OCI-M2 (cell line): ENCODE measurements around the gene SLC4A5.

Experiments used
- DNase-seq: peaks from one replicate; lab custom pipeline; 2025; ENCODE audit not compliant: unreplicated experiment; lab: John Stamatoyannopoulos, UW

Gene SLC4A5

DNA sequence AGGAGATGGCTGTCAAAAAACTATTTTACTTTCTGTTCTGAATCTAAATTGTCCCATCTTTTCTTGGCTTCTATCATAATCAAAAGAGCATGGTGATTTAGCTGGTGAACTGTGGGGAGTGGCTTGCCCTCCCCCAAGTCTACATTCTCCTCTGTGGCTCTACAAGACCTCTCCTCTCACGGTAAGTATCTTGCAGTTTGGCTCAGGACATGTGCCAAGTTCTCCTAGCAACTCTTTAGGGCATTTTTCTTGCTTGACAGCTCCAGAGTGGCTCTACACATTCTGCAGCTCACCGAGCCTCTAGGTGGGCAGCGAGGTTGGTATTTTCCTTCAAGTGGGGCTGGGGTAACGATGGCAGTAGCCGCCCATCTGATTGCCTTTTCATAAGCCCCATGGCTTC is 29.1 kb downstream of the SLC4A5 start:
- no peak for DNase-seq

DNA sequence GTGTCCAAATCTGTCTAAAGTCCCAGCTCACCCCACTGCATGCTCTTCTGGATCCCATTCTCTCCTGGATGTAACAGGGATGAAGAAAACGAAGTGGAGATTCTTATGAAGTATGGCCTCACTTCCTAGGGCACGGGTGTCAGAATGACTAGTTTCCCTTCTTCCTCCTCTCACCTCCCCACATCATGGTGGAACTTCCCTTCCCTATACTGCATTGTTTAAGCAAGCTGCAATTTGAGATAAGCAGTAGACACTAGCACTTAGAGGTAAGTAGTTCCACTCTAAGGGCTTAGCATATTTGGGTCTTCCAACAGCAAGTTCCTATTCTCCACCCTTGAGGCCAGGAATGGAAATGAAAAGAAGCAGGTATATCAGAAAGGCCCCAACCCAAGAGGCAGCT is 29.7 kb downstream of the SLC4A5 start:
- DNase-seq = no peak

DNA sequence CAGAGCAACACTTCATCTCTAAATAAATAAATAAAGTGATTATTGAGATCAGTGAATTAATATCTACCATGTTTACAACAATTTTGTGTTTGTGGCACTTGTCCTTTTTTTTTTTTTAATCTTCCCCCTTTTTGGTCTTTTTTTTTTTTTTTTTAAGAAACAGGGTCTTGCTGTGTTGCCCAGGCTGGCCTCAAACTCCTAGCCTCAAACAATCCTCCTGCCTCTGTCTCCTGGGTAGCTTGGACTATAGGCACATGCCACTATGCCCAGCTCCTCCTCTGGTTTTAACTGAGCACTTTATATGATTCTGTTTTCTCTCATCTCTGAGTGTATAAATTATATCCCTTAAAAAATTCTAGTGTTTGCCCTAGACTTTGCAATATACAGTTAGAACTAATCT is 30.3 kb downstream of the SLC4A5 start:
- DNase-seq = no peak

DNA sequence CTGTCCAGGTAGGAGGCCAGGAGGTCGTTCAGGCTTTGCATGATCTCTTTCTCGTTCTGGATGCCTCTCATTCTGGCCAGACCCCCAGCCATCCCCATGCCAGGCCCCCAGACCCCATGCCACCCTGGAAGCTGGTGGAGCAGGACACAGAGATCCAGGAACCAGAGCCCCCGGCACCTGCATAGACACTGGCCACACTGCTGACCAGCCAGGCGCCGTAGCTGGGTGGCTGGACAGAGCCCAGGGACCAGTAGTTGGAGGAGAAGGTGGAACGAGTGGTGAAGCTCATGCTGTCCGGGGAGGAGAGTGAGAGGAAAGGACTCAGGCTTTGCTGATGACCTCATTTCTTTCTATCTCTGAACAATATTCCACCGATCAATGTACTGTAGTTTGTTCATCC is 35.5 kb downstream of the SLC4A5 start:
- DNase-seq = no peak

DNA sequence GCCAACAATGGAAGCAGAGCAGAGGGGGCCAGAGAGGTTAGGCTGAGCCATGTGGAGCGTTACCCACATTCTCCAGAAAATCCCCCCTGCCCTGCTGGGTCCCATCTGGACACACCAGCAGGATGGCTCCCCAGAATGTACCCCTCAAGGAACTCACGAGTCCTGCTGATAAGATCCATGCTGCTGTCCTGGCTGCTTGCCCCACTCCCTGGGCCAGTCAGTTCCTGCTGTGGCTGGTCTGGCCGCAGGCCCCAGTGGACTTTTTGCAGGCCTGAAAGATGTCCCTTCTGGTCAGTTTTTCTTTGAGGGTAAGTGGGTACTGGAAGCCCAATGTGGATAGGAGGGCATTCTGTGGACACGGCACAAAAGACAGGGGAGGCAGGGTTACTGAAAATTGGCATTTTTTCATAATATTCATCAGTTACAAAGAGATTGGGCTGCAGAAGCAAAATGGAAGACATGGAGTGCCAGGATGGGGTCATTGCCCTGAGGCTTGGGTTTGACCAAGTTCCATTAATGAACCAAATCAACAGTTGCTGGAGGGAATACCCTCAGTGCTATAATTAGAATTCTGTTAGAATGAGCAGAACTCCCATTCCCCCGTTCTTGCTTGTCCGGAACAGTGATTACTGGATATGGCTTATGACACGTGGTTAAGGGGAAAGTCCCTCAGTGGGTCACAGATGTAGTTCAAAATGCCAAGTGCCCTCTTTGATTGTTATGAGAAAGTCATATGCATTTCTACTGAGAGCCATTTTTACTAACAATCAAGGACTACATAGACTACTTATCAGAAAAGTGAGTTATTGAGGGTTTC is 38.7 kb downstream of the SLC4A5 start:
- DNase-seq = no peak

DNA sequence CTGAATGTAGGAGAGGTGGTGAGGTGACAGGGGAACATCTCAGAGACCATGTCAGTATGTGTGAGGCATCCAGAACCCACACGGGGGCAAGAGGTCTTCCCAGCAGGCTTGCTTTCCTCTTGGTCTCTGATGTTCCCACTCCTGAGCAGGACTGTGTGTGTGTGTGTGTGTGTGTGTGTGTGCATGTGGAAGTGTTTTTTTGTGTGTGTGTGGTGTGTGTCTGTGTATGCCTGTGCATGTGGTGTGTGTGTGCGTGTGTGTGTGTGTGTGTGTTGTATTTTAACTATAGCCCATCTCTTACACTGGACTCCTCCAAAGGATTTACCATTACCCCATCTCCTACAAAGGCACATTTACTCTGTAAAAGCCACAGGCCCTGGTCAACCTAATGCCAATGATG is 40.4 kb downstream of the SLC4A5 start:
- DNase-seq = no peak

DNA sequence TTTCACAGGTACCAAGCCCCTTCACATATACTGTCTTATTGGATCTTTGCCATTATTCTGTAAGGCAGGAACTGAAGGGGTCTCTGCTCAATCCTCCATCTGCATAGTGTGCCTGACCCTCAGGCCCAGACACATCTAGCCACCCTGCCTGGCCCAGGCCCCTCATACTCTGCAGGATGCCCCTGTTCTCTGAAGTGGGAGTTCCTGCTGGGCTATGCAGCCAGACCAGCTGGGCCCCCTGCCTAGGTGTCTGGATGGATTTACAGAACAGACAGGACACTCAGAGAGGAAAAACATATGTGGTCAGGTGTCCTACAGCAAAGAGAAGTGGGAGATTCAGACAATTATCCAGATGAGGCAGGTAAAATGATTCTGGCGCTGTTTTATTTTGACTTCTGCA is 42.0 kb downstream of the SLC4A5 start:
- DNase-seq = no peak

DNA sequence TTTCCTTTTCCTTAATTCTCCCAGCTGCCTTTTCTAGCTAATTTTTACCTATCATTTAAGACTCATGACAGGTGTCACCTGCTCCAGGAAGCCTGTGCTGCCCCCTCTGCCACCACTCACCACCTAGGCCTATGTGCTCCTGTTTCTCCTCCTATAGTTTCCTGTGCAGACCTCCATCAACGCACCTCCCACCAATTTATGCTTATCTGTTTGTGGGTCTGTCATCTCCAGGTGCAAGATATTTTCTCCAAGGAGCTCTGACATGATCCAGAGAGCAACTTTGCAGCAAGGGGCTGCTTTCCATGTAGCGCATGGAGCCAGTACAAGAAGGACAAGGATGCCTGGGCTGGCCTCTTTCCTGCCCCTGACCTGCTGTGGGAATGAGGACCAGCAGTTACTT is 42.7 kb downstream of the SLC4A5 start:
- DNase-seq = no peak

DNA sequence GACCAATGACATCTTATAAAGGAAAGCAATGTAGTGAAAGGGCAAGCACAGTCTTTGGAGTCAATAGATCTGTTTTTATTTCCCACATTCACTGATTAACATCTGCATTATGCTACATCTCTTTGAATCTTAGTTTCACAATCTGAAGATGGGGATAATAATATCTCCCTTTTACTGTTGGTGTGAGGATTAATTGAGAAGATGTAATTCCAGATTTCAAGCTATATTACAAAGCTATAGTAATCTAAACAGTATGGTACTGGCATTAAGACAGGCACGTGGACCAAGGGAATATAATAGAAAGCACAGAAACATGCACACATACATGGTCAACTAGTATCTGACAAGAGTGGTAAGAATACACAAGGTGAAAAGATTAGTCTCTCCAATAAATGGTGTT is 45.3 kb downstream of the SLC4A5 start:
- DNase-seq = no peak

DNA sequence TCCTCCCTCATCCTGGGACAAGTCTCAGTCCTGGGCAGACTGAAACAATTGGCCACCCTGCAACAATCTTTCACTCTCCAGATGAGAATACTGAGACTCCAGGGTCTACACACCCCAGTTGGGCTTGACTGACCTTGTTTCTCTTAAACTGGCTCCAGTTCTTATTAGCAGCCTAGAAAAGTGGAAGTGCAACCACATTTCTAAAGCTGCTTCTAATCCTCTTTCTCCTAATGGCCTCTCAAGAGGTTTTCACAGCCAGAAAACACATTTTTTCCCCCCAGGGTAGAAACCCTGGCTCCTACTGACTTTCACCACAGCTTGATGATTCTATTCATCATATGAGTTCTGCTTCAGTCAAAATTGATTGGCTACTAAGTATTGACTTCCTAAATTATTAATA is 45.8 kb downstream of the SLC4A5 start:
- DNase-seq = no peak

DNA sequence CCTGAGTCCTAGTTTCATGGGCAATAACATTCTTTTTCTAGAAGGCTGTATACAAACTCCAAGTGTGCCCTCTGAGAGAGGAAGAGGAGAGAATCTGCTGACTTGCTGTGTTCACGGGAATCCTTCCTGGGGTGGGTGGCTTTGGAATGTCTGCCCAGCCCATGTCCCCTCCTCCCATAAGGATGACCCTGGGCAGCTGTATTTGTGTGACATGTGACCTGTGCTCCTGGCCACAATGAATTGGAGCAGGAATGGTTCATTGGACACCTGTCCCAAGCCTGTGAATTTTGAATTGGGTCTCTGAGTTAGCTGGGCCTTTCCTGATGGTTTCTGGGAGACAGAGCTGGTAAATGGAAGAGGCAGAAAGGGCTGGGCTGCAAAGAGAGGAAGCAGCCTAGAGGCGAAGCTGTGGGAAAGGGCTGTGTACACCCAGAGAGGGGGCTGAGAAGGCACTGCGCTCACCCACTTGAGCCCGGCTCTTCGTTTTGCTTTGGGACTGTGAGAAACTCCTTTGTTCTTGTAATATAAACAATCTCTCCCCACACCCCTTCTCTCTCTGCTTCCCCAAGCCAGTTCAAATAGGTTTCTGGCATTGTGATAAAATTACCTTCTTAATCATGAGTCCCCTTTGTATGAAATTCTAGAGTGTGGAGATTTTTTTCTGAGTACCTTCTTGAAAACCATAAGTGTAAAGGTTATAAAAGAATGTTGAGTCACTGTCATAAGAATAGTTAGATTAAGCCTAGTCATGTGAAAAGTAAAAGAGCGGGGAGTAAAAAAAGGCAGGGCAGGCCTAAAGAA is 49.8 kb downstream of the SLC4A5 start:
- DNase-seq = no peak

DNA sequence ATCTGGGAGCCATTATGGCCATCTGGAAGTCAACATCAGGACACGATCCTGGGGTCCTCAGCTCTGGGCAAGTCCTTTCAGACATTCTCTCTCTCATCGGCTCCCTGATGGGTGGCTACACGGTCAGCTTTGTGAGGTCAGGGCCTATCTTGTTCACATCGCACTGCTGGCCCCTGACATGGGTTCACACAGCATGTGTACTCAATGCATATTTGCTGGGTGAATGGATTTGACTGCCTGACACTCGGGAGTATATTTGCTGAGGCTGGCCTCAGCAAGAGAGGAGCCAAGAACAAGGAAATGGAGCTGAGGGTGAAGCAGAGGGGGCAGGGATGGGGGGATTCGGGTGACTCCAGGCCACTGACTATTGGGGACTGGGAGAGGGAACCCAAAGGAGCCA is 50.5 kb downstream of the SLC4A5 start:
- no peak for DNase-seq

DNA sequence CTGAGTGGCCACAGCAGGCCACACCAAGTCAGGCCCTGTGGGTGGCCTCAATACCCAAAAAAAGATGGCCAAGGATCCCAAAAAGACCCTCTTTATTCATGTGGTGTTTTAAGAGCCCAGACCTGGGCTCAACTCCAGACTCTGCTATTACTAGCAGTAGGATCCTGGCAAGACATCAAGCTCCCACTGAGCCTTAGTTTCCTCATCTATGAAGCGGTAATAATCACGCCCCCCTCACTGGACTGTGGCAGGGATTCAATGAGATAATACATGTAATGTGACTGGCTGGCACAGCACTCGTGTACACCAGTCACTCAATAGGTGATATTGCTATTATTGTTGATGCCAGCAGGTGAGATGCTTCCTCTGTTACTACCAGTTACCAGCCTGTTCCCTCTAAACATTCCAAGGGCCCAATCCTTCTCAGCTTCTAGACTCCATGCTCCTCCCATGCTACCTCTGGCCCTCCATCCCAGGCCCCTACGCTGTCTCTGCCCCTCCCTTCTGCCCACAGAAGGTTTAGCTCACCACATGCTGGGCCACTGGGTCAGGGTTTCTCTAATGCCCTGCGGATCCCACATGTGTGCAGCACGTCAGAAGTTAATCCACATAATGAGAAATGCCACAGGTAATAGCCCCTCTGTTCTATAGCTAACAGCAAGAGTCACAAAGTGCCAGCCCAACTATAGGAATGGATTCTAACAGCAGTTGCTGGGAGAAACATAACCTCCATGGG is 51.2 kb downstream of the SLC4A5 start:
- no peak for DNase-seq

DNA sequence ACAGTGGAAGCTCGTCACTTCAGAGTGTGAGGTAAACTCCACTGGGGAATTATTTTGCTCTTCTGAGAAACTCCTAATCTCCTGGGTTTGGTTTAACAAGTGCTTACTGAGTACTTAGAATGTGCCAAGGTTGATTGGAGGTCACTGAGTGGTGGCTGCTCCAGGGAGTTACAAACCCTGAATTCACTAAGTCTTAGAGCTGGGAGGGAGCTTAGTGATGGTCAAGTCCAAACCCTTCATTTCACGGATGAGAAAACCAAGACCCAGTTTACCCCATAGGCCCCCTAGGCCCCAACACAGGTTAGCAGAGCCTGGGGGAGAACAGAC is 52.0 kb downstream of the SLC4A5 start:
- no peak for DNase-seq

DNA sequence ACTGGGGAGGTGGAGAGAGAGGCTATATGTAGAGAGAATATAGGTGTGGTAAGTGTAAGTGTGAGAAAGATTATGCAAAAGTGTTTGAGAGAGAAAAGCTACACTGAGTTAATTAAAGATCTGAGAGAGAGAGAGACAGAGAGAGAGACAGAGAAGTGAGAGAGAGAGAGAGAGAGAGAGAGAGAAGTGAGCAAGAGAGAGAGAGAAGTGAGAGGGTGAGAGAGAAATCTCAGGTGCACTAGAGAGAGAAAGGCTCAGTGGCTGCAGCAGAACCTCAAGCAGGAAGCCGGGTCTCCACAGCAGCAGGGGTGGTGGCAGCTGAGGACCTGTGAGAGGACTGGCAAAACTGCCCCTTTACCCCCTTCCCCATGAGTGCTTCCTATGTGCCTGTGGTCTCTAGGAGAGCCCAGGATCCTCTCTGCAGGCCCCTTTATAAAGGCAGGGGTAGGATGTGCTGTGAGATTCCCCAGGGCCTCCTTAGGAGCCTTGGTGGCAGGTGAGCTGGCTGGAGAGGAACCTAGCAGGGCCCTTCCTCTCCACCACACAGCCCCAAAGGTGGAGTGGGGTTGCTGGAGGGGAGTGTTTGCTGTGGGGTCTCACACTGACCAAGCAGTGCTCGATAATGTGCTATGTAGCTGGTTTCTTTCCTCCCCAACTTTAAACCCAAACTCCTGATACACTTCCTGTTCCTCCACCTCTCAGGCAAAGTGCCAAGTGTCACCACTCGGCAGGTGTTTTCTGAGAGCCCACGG is 52.6 kb downstream of the SLC4A5 start:
- DNase-seq = no peak

DNA sequence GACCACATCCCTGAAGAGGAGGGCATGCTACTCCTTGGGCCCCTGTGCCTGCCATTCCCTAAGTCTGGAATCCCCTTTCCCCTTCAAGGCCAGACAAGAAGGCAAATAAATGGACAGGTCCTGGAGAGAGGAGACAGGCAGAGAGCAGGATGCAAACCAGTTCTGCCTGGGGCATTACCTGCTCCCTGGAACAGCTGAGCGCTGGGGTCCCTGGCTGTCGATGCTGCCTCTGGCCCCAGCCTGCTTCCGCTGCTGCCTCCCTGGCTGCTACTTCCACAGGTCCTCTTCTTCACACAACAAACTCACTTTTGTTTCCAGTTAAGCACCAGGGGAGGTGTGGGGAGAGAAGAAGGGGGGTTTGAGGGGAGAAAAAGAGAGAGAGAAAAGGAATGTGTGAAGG is 53.1 kb downstream of the SLC4A5 start:
- DNase-seq = no peak

DNA sequence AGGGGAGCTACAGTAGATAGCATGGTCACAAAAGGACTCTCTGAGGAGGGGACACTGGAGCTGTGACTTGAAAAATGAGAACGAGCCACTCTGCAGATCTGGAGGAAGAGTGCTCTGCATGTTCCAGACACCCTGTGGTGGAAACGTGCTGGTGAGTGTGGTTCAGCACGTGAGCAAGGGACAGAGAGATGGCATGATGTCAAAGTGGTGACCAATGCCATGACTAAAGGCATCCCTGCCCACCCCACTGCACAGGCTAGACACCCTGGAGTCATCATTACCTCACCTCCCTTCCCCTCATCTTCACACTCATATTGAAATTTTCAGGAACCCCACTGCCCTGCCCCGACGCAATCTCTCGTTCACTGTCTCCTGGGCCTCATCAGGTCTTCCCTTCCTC is 56.5 kb downstream of the SLC4A5 start:
- DNase-seq = no peak

DNA sequence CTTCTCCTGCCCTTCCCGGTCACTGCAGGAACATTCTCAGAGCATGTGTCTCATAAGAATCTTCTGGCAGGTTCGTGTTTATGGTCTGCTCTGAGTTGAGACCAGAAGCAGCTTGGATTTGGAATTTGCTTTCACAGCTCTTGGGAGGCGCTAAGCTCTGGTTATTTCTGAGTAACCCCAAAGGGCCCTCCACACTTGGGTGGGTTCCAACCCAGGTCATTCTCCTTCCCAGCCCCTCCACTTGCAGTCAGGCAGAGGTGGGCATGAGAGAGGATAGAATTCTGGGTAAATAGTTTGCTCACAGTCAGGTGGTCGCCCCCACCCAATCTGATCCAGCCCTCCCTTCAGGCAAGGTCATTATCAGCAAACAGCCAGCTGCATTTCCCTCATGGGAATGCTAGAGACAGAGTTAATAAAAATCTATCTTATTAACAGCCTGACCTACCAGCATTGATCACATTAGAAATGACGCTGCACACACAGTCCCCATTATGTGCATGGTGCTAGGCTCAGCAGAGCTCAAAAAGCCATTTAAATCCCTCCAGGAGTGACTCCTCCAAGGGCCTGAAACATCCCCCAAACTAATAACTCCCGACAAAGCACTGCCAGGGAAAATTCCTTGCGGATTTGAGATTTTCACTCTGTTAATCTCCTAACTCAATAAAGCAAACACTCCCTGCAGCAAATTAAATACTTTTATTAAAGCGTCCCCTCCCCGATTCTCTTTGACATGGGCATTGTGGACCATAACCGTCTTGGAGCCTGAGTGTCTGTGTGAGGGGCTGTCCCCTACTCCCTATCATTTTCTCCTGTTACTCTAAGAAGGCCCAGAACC is 61.9 kb downstream of the SLC4A5 start:
- no peak for DNase-seq

DNA sequence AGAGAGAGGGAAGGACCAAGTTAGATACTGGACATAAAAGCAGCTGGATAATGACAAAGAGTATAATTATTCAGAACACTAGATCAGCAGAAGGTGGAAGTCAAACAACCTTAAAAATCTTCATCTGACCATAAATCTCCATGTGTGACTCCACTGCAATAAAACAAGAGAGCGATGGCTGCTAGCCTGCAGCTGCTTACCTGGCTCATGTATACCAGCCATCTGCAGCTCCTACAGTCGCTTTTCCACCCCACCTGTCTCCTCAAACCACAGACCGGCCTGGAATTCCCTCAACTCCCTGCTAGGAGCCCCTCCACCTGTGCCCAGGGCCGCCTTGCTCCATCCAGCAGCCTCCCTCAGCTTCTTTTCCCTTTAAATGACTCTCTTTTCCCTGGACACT is 64.5 kb downstream of the SLC4A5 start:
- DNase-seq = no peak

DNA sequence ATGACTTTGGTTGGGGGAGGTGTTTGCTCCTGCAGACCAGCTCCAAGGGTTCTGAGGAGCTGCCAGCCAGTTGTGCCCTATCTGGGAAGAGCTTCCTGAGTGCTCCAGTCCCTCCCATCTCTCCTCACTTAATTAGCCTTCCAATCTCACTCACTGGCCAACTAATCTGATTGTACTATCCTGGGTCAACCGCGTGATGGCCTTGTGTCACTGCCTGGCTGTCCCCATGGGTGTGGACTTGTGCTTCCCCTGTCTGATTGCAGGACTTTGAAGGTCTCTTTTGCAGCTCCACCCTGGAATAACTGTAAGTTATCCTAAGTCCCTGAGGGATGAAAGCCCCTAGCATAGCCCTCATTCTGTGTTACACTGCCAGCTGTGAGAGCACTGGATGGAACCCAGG is 65.0 kb downstream of the SLC4A5 start:
- no peak for DNase-seq
